ENCODE measurements around the gene CDC42EP1.

DNA sequence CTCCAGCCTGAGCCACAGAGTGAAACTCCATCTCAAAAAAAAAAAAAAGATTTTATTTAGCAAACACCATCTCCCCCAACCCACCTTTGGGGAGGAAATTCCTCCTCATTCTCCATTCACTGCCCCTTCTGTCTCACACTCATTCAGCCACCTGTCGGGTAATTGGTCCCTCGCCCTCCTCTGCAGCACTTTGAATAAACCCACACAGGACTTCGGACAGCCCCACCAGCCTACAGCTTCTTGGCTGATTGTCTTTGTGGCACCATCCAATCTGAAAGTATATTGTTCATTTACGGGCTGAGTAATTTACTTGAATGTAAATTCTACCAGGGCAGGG, 40.9 kb downstream of the CDC42EP1 start:
- TF ChIP-seq CTCF (conservative IDR thresholded peaks at IDR 0.05; ENCODE audit: low read depth in 2 of 2) (no peak), CREB1 (CRISPR knock-in tag; IDR thresholded peaks at IDR 0.05; ENCODE audit: low read depth) (no peak), POLR2AphosphoS5 (IDR thresholded peaks at IDR 0.05; ENCODE audit: low read depth) (no peak), EZH2phosphoT487 (IDR thresholded peaks at IDR 0.05; ENCODE audit: unreplicated experiment) (no peak), EZH2 (IDR thresholded peaks at IDR 0.05; ENCODE audit: low read depth, unreplicated experiment) (no peak), ZNF114 (CRISPR knock-in tag; IDR thresholded peaks at IDR 0.05) (no peak), REST (IDR thresholded peaks at IDR 0.05; ENCODE audit: unreplicated experiment) (no peak), STAT1 (IDR thresholded peaks at IDR 0.05; ENCODE audit: unreplicated experiment) (no peak), ZNF331 (CRISPR knock-in tag; IDR thresholded peaks at IDR 0.05; ENCODE audit: low read depth) (no peak), NANOG (IDR thresholded peaks at IDR 0.05; ENCODE audit: borderline replicate concordance) (no peak), JUNB (IDR thresholded peaks at IDR 0.05; ENCODE audit: unreplicated experiment) (no peak), ETS1 (IDR thresholded peaks at IDR 0.05) (no peak)
